ENCODE measurements around the gene UBTD2. TPM values are rescaled to one million over a fixed set of nuclear protein-coding genes. Genes with fewer than 3 reads are reported as not detected.

Gene UBTD2
- total and polyA plus RNA-seq, 2 experiments from 2014 or later = 17.9 to 46.3 TPM

DNA sequence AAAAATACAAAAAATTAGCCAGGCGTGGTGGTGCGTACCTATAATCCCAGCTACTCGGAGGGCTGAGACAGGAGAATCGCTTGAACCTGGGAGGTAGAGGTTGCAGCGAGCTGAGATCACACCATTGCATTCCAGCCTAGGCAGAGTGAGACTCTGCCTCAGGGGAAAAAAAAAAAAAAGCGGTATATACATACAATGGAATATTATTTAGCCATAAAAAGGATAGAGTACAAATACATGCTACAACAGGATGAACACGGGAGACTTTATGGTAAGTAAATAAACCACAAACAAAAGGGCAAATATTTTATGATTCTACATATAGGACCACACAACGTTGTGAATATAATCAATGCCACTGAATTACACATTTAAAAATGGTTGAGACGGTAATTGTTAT lies 5.2 kb downstream of the UBTD2 start (continued):
- TF ChIP-seq, protein P1, sequence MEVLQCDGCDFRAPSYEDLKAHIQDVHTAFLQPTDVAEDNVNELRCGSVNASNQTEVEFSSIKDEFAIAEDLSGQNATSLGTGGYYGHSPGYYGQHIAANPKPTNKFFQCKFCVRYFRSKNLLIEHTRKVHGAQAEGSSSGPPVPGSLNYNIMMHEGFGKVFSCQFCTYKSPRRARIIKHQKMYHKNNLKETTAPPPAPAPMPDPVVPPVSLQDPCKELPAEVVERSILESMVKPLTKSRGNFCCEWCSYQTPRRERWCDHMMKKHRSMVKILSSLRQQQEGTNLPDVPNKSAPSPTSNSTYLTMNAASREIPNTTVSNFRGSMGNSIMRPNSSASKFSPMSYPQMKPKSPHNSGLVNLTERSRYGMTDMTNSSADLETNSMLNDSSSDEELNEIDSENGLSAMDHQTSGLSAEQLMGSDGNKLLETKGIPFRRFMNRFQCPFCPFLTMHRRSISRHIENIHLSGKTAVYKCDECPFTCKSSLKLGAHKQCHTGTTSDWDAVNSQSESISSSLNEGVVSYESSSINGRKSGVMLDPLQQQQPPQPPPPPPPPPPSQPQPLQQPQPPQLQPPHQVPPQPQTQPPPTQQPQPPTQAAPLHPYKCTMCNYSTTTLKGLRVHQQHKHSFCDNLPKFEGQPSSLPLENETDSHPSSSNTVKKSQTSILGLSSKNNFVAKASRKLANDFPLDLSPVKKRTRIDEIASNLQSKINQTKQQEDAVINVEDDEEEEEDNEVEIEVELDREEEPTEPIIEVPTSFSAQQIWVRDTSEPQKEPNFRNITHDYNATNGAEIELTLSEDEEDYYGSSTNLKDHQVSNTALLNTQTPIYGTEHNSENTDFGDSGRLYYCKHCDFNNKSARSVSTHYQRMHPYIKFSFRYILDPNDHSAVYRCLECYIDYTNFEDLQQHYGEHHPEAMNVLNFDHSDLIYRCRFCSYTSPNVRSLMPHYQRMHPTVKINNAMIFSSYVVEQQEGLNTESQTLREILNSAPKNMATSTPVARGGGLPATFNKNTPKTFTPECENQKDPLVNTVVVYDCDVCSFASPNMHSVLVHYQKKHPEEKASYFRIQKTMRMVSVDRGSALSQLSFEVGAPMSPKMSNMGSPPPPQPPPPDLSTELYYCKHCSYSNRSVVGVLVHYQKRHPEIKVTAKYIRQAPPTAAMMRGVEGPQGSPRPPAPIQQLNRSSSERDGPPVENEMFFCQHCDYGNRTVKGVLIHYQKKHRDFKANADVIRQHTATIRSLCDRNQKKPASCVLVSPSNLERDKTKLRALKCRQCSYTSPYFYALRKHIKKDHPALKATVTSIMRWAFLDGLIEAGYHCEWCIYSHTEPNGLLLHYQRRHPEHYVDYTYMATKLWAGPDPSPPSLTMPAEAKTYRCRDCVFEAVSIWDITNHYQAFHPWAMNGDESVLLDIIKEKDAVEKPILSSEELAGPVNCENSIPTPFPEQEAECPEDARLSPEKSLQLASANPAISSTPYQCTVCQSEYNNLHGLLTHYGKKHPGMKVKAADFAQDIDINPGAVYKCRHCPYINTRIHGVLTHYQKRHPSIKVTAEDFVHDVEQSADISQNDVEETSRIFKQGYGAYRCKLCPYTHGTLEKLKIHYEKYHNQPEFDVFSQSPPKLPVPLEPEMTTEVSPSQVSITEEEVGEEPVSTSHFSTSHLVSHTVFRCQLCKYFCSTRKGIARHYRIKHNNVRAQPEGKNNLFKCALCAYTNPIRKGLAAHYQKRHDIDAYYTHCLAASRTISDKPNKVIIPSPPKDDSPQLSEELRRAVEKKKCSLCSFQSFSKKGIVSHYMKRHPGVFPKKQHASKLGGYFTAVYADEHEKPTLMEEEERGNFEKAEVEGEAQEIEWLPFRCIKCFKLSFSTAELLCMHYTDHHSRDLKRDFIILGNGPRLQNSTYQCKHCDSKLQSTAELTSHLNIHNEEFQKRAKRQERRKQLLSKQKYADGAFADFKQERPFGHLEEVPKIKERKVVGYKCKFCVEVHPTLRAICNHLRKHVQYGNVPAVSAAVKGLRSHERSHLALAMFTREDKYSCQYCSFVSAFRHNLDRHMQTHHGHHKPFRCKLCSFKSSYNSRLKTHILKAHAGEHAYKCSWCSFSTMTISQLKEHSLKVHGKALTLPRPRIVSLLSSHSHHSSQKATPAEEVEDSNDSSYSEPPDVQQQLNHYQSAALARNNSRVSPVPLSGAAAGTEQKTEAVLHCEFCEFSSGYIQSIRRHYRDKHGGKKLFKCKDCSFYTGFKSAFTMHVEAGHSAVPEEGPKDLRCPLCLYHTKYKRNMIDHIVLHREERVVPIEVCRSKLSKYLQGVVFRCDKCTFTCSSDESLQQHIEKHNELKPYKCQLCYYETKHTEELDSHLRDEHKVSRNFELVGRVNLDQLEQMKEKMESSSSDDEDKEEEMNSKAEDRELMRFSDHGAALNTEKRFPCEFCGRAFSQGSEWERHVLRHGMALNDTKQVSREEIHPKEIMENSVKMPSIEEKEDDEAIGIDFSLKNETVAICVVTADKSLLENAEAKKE (CRISPR knock-in tag; IDR thresholded peaks at IDR 0.05) = no peak
- TF ChIP-seq ETS1 (IDR thresholded peaks at IDR 0.05) (no peak), EZH2 (IDR thresholded peaks at IDR 0.05; ENCODE audit: low read depth, unreplicated experiment) (no peak)

GRCh38 chr5:172276214-172276613 lies 7.3 kb downstream of the UBTD2 start:
- H3K4me2 ChIP-seq = 0 out of 2 replicates have a peak overlapping the region, but pooled peaks have one; percentile 44
- DNase-seq (ENCODE audit: low spot score) = no peak
- H3K27ac ChIP-seq (ENCODE audit: low read depth) = peak overlapping the region; percentile 29; the same call in 1 of the 2 replicates
- Mint-ChIP-seq H3K9me3 (no peaks in the 10 kb centered on the region), H3K27me3 (ENCODE audit: insufficient read depth, low read depth, poor library complexity) (peaks cover 12% of the 10 kb centered on the region), H3K4me1 (peaks cover 40% of the 10 kb centered on the region), H3K4me3 (no peak overlapping the region), H3K36me3 (ENCODE audit: low read depth) (peaks cover 13% of the 10 kb centered on the region; the same call in 2 of the 3 replicates), H3K27ac (no peak overlapping the region)
- peaks cover 100% of the 10 kb centered on the region for H3K79me2 ChIP-seq (replicated peaks; ENCODE audit: insufficient read depth)
- no peaks in the 10 kb centered on the region for H3K9me2 ChIP-seq (ENCODE audit: insufficient read depth)
- H3K4me1 ChIP-seq (ENCODE audit: insufficient read depth) = peaks cover 31% of the 10 kb centered on the region
- no peak overlapping the region for H2AFZ ChIP-seq
- no peaks in the 10 kb centered on the region; the same call in 1 of the 2 replicates for H3F3A ChIP-seq (replicated peaks; ENCODE audit: low read depth)
- peaks cover 88% of the 10 kb centered on the region for H4K20me1 ChIP-seq (replicated peaks; ENCODE audit: insufficient read depth)
- no peaks in the 10 kb centered on the region for H3K36me3 ChIP-seq (ENCODE audit: insufficient read depth)
- no peak overlapping the region for H3K4me3 ChIP-seq
- no peaks in the 10 kb centered on the region for H3K27me3 ChIP-seq (ENCODE audit: insufficient read depth)
- ATAC-seq = no peak
- no peak for TF ChIP-seq STAT1 (IDR thresholded peaks at IDR 0.05; ENCODE audit: unreplicated experiment)
- no peak for TF ChIP-seq NANOG (IDR thresholded peaks at IDR 0.05; ENCODE audit: borderline replicate concordance)
- no peak for TF ChIP-seq POLR2AphosphoS5 (IDR thresholded peaks at IDR 0.05; ENCODE audit: low read depth)
- no peak for TF ChIP-seq ETS1 (IDR thresholded peaks at IDR 0.05)
- TF ChIP-seq, protein P1 (CRISPR knock-in tag; IDR thresholded peaks at IDR 0.05) = no peak
- no peak for TF ChIP-seq EZH2phosphoT487 (IDR thresholded peaks at IDR 0.05; ENCODE audit: unreplicated experiment)

Data from GM23338 (cell line).